CD4-positive, alpha-beta T cell treated with Interleukin-1 beta for 1 hour (primary cell): ENCODE data around the gene DNM3.
"Not testable (repeated sequence)": the region's sequence is repeated elsewhere in the genome, so short reads cannot be mapped to it uniquely, and the experiment has no call there.

Experiments used
- DNase-seq, 2 donors: peaks; one replicate each; pipeline ENCODE4 v3.0.0-alpha.2; 2020 to 2022

The DNM3 gene

GRCh38 chr1:172343240-172344160, 502.2 kb downstream of the DNM3 start:
- no peak for DNase-seq

GRCh38 chr1:172344444-172344843, 503.1 kb downstream of the DNM3 start:
- DNase-seq: no peak

GRCh38 chr1:172345077-172345476, 503.8 kb downstream of the DNM3 start:
- no peak for DNase-seq

GRCh38 chr1:172347416-172347815, 506.1 kb downstream of the DNM3 start:
- DNase-seq: no peak

GRCh38 chr1:172350856-172351255, 509.6 kb downstream of the DNM3 start:
- DNase-seq: no peak

GRCh38 chr1:172351346-172351745, 510.0 kb downstream of the DNM3 start:
- no peak for DNase-seq

- DNase-seq: no peak
Measured at GRCh38 chr1:172351754-172352161, 510.5 kb downstream of the DNM3 start.

- no peak for DNase-seq
Measured at GRCh38 chr1:172352435-172352834, 511.1 kb downstream of the DNM3 start.

- DNase-seq: no peak
Measured at GRCh38 chr1:172354291-172355274, 513.3 kb downstream of the DNM3 start.

- no peak for DNase-seq
Measured at GRCh38 chr1:172356620-172357019, 515.3 kb downstream of the DNM3 start.

GRCh38 chr1:172357753-172358385, 516.6 kb downstream of the DNM3 start:
- no peak for DNase-seq

- DNase-seq: no peak
Measured at GRCh38 chr1:172359491-172359999, 518.2 kb downstream of the DNM3 start.

- DNase-seq: no peak
Measured at GRCh38 chr1:172360511-172360910, 519.2 kb downstream of the DNM3 start.

- no peak for DNase-seq
Measured at GRCh38 chr1:172360985-172361384, 519.7 kb downstream of the DNM3 start.

- DNase-seq: no peak
Measured at GRCh38 chr1:172363852-172364251, 522.6 kb downstream of the DNM3 start.

- DNase-seq: not testable (repeated sequence)
Measured at GRCh38 chr1:172371646-172372045, 530.3 kb downstream of the DNM3 start.

- no peak for DNase-seq
Measured at GRCh38 chr1:172373864-172374263, 532.6 kb downstream of the DNM3 start.

GRCh38 chr1:172375211-172375631, 533.9 kb downstream of the DNM3 start:
- no peak for DNase-seq

GRCh38 chr1:172376431-172376830, 535.1 kb downstream of the DNM3 start:
- DNase-seq: no peak

- DNase-seq: no peak
Measured at GRCh38 chr1:172377565-172377964, 536.3 kb downstream of the DNM3 start.

GRCh38 chr1:172378109-172378760, 536.9 kb downstream of the DNM3 start:
- no peak for DNase-seq
